RWPE1 (cell line): Measurements from ENCODE around the gene HOXA3.
A peak's percentile ranks its signal among the peaks of the same experiment; 100 is the strongest.

ENCODE experiments used
- CTCF ChIA-PET: fragments of 350-600 bp; sonication (Branson Sonifier 250); formaldehyde crosslinking; extraction: SDS; loops from one replicate; lab custom pipeline; 2021; lab: Yijun Ruan, JAX
- POLR2A ChIA-PET: fragments of 400-600 bp; formaldehyde crosslinking; extraction: SDS; loops from one replicate; lab custom pipeline; 2020; ENCODE audit warnings: antibody characterized with exemption; ENCODE audit not compliant: low non-redundant PET; lab: Yijun Ruan, JAX
- DNase-seq: peaks from one replicate; pipeline ENCODE4 v3.0.0; 2012; ENCODE audit warnings: low spot score
- H3K27ac ChIP-seq: fragments of 450-650 bp; 2 replicates; pipeline ENCODE4 v1.5.1; 2017
- TF ChIP-seq, protein P1 (sequence below): fragments of 450-650 bp; conservative IDR thresholded peaks from 2 replicates; pipeline ENCODE4 v1.5.1; 2017; ENCODE audit warnings: low read depth, mild to moderate bottlenecking

HOXA3 gene

DNA sequence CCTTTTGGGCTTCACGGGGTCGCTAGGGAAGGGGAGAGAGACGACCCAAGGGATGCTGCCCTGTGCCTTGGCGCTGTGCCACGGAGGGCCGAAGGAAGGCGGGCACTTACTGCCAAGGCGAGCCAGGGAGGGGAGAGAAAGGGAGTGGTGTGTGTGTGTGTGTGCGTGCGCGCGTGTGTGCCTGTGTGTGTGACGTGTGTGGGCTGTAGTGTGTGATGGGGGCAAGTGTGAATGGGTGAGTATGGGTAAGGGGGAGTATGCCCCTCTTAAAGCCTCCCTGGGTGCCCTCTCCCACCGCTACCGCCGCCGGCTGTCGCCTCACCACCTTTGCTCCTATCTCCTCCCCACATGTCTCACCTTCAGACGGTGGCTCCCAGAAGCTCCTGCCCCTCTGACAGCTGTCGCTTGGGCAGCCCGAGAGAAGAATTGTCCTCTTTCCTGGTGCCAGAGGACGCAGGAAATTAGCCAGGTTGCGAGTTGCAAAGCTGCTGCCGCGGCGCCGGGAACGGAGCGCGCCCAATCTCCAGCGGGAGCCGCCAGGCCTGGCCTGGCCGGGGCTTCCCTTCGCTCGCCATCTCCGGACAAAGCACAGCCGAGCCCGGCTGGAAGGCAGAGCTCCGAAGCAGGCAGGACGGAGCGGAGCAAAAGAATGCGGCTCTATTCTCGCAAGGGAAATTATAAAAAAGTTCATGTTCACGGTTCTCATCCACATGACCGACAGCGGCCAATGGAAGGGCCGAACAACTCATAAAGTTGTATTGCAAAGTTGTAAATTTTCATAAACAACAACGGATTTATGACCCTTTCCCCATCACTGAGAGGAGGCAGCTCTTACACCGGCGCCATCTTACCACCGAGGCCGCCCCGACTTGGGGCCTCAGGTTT lies at the start of gene HOXA3:
HOXA3 (minus strand) TSS at position 653 of the 885 bp plus-strand sequence. CDS start 41,943 bp downstream, outside the sequence.
- CTCF ChIA-PET = interaction anchor here (0.6 to 3.4 kb wide), 4 partner anchors 9 to 801 kb away, joined by 3 to 45 read pairs (median 5); no protein-coding TSS in a partner anchor
- POLR2A ChIA-PET = no interaction called here
- TF ChIP-seq, protein P1, sequence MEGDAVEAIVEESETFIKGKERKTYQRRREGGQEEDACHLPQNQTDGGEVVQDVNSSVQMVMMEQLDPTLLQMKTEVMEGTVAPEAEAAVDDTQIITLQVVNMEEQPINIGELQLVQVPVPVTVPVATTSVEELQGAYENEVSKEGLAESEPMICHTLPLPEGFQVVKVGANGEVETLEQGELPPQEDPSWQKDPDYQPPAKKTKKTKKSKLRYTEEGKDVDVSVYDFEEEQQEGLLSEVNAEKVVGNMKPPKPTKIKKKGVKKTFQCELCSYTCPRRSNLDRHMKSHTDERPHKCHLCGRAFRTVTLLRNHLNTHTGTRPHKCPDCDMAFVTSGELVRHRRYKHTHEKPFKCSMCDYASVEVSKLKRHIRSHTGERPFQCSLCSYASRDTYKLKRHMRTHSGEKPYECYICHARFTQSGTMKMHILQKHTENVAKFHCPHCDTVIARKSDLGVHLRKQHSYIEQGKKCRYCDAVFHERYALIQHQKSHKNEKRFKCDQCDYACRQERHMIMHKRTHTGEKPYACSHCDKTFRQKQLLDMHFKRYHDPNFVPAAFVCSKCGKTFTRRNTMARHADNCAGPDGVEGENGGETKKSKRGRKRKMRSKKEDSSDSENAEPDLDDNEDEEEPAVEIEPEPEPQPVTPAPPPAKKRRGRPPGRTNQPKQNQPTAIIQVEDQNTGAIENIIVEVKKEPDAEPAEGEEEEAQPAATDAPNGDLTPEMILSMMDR = no peak
- DNase-seq = no peak
- H3K27ac ChIP-seq = peak within 1 kb of the TSS; percentile 92

DNA sequence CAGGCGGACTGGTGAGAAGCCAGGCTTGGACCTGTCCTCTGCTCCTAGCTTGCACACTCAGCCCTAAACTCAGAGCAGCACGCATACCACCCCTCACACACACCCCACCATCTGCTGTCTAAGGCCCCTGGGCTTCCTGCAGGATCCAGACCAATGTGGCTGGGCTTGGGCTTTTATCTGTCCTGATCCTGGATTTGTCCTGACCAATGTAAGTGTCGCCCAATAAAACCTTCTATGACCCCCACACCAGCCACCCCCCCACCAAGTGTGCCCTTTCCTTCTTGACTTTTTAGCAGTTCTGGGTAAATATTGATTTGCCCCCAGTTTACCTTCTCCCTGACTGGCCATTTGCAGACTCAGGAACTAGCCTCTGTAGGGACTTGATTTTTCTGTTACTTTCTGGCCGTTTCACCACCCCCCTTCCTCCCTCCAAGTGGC lies 49.2 kb upstream of the HOXA3 start:
- DNase-seq = no peak
- ChIA-PET POLR2A (interaction anchor here (0.6 kb wide), 1 partner anchor 539 kb away, joined by 3 read pairs; no protein-coding TSS in a partner anchor), CTCF (no interaction called here)
- TF ChIP-seq, protein P1 = no peak
- peak overlapping the region; percentile 90 for H3K27ac ChIP-seq

DNA sequence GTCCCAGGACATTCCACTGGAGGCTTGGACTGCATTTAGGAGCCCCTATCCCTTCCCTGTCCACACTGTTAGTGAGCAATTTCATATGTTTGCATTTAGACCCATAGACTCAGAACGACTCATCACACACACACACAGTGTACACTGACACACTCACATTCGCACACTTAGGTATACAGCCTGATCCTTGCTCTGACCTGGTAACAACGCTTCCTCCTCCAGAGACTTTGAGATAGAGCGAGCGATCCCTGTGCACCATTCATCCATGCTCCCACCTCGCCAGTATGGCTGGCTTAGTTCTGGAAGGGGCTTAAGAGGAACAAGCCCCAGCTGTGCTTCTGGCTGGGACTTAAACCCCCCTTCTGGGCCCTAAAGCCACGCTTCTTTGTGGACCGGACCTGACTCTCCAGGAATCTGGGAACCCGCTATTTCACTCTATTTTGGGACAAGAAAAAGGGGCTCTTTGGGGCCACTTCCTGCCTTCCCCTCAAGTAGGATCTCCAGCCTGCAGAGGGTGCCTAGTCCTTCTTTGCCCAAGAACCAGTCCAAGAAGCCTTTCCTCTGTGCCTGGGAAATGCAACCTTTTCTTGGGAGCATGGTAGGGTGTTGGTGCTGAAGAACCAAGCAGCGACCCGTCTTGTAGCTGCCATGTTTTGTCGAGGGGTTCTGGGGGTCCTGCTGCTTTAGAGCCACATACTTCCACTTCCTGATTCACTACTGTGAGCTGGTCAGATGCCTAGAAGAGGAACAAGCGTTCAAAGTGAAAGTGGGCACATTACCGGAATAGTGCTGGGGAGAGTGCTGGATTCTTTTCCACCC lies 48.6 kb upstream of the HOXA3 start:
- TF ChIP-seq, protein P1 = no peak; the same call in 1 of the 2 replicates
- peak overlapping the region; percentile 90 for H3K27ac ChIP-seq
- CTCF ChIA-PET = interaction anchor here (0.6 to 1.3 kb wide), 3 partner anchors 376 to 720 kb away, joined by 3 read pairs; no protein-coding TSS in a partner anchor
- POLR2A ChIA-PET = interaction anchor here (0.6 kb wide), 1 partner anchor 230 kb away, joined by 3 read pairs; no protein-coding TSS in a partner anchor
- no peak for DNase-seq

DNA sequence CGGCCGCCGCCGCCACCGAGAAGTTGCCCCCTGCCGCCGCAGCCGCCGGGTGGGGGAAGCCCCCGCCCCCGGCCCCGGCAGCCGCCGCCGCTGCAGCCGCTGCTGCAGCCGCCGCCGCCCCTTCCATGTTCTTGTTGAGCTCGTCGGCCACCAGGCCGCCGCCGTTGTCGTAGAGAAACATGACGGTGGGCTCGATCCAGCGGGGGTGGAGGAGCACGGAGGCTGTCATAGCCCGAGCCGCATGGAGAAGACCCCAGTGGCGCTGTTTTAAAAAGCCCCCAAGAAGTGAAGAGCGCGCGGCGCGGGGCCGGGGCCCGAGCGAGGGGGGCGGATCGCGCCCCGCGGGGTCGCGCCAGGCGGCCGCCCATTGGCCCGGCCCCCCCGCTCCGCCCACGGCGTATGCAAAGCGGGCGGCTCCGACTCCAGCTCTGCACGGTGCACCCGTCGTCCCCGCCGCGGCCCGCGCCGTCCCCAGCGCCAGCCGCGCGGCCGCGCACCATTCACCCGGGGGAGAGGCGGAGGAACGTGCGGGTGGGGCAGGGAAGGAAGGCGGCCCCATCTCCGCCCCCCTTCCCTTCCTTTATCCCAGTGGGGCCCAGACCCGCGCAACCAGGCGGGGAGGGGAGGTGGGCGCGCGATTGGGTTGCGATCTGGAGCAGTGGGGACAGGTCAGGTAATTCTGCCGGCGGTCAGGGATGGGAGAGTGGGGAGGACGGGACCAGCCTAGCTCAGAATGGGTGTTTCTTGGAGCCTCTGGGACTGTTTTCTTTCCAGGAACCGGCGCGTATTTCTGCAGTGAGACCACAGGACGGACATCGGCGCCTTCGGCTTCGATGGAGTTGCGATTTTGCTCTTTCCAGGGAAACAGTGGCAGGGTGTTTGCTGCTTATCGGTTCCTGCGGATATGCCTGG lies 47.7 kb upstream of the HOXA3 start, which contains the start of gene HOXA13:
HOXA13 (minus strand) TSS at position 243 of the 912 bp plus-strand sequence; CDS start at position 229, 14 bp downstream.
- DNase-seq = no peak
- peak within 1 kb of the TSS; percentile 90 for H3K27ac ChIP-seq
- TF ChIP-seq, protein P1 = no peak
- POLR2A ChIA-PET = interaction anchor here (0.6 kb wide), 1 partner anchor 231 kb away, joined by 3 read pairs; no protein-coding TSS in a partner anchor
- CTCF ChIA-PET = interaction anchor here (0.6 to 1.6 kb wide), 6 partner anchors 376 to 896 kb away, joined by 3 to 4 read pairs (median 3); no protein-coding TSS in a partner anchor

DNA sequence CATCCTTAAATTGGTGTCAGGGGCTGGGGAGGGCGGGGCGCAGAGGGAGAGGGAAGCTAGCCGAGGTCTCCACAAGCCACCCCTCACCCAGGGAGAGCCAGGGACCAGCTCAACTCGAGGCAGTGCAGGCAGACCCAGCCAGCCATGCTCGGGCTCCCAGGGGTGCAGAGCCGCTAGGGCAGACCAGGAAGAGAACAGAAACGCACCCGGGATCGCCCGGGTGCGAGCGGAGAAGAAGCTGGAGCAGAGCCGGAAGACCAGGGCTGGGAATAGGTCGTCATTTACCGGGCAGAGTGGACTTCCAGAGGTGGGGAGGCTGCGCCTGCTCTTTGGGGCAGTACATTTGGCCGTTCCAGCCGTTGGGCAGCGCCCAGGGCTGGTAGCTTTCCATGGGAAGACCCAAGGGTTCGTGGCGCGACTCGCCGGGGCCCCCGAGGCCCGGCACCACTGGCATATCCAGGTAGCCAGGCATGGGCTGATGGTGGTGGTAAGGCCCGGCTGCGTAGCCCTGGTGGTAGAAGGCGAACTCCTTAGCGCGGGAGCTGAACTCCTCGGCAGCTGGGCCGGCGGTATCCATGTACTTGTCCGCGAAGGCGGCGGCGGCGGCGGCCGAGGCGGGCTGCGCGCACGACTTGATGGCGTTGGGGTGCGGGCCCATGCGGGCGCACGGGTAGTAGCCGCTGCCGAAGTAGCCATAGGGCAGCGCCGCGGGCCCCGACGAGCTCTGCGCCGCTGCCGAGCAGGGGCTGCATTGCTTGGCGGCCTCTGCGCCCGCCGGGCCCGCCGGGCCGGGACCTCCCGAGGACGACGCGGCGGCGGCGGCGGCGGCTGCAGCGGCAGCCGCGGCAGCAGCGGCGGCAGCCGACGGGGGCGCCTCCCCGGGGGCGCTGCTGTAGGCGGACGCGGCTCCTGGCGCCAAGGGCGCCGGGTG lies 46.8 kb upstream of the HOXA3 start:
- CTCF ChIA-PET = interaction anchor here (0.7 to 1.6 kb wide), 5 partner anchors 13 to 897 kb away, joined by 3 to 5 read pairs (median 3); no protein-coding TSS in a partner anchor
- H3K27ac ChIP-seq = peak overlapping the region; percentile 90
- no peak for DNase-seq
- POLR2A ChIA-PET = no interaction called here
- TF ChIP-seq, protein P1 = no peak
